GM12874 (cell line): ENCODE data around the gene LIMA1.

Experiments
- TF ChIP-seq, protein P1 (sequence below): IDR thresholded peaks from 2 replicates; pipeline ENCODE4 v1.5.1; 2011; ENCODE audit warnings: low read depth, mild to moderate bottlenecking, control low read depth, low read length, moderate library complexity; ENCODE audit not compliant: insufficient read depth

Gene LIMA1

DNA sequence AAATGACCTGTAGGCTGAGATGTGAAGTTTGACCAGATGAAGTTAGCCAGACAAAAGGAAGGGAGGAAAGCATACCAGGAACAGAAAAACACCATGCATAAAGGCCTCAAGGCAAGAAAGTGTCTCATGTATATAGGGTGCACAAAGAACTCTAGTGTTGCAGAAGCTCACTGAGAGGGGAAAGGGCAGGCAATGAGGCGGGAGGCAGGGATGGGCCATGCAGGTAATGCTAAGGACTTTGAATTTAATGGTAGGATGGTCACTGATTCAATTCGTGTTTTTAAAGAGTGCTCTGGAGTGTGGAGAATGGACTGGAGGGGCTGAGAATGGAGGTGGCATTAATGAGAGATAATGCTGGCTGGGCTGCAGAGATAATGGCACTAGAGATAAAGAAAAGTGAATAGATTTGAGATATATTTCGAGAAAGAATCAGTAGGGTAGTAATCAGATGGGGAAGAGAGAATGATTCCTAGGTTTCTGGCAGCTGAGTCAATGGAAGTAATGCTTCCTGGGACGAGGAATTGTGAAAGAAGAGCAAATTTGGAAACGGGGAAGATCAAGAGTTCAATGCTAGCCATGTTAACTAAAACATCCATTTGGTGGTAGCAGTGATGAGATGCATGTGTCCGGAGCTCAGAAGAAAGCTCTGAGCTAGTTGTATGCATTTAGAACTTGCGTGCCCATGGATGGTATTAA is 43.1 kb downstream of the LIMA1 start:
- TF ChIP-seq, protein P1, sequence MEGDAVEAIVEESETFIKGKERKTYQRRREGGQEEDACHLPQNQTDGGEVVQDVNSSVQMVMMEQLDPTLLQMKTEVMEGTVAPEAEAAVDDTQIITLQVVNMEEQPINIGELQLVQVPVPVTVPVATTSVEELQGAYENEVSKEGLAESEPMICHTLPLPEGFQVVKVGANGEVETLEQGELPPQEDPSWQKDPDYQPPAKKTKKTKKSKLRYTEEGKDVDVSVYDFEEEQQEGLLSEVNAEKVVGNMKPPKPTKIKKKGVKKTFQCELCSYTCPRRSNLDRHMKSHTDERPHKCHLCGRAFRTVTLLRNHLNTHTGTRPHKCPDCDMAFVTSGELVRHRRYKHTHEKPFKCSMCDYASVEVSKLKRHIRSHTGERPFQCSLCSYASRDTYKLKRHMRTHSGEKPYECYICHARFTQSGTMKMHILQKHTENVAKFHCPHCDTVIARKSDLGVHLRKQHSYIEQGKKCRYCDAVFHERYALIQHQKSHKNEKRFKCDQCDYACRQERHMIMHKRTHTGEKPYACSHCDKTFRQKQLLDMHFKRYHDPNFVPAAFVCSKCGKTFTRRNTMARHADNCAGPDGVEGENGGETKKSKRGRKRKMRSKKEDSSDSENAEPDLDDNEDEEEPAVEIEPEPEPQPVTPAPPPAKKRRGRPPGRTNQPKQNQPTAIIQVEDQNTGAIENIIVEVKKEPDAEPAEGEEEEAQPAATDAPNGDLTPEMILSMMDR, result no peak

DNA sequence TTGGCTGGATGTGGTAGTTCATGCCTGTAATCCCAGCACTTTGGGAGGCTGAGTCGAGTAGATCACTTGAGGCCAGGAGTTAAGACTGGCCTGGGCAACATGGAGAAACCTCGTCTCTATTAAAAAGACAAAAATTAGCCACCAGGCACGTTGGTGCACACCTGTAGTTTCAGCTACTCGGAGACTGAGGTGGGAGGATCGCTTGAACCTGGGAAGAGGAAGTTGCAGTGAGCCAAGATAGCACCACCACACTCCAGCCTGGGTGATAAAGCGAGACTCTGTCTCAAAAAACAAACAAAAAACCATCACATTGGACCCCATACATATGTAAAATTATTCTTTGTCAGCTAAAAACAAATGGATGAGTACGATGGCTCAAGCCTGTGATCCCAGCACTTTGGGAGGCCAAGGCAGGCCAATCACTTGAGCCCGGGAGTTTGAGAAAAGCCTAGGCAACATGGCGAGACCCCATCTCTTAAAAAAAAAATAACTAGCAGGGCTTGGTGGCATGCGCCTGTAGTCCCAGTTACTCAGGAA is 43.9 kb downstream of the LIMA1 start:
- TF ChIP-seq, protein P1, result no peak

DNA sequence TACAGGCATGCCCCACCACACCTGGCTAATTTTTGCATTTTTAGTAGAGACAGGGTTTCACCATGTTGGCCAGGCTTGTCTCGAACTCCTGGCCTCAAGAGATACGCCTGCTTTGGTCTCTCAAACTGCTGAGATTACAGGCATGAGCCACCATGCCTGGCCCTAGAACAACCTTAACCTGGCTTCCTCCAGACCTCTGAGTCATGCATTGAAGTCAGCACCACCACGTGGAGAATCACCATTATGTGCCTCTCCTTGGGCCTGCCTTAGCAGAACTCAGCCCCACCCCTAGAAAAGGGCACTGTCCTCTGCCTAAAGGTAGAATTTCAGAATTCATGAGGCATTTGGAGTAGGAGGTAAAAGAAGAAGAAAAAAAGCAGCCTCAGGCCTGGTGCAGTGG is 49.0 kb downstream of the LIMA1 start:
- TF ChIP-seq, protein P1, result no peak

DNA sequence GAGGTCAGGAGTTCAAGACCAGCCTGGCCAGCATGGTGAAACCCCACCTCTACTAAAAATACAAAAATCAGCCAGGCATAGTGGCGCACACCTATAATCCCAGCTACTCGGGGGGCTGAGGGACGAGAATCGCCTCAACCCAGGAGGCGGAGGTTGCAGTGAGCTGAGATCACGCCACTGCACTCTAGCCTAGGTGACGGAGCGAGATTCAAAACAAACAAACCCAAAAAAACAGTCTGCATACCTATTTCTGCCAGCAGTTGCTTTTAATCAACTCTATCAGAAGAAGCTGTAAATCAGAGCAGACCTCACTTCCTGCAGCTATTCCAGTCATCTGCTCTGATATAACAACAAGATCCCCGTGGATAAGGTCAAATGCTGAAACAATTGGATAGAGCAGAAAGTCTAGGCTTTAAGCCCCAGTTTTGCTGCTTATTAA is 50.5 kb downstream of the LIMA1 start:
- TF ChIP-seq, protein P1, result no peak

DNA sequence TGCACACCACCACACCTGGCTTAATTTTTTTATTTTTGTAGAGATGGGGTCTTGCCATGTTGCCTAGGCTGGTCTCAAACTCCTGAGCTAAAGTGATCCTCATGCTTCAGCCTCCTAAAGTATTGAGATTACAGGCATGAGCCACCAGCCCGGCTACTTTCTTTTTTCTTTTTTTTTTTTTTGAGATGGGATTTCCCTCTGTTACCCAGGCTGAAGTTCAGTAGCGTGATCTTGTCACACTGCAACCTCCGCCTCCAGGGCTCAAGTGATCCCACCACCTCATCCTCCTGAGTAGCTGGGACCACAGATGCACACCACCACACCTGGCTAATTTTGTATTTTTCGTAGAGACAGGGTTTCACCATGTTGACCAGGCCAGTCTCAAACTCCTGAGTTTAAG is 51.1 kb downstream of the LIMA1 start:
- TF ChIP-seq, protein P1, result no peak

DNA sequence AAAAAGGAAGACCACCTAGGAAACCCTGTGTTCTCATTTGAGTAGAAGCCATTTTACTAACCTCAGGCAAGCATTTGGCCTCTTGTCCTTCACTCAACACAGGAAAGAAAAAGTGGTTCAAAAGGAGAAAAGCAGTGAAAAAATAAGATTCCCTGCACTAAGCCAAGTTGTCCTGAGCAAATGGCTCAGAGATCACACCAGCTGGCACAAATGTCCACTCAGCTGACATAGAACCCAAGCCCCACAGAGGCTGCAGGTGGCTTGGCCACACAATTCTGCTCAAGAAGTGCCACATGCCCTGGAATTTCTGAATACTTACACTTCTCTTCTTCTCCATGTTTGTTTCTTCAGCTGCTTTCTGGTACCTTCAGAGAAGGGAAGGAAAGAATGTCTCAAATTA is 52.0 kb downstream of the LIMA1 start:
- TF ChIP-seq, protein P1, result no peak

DNA sequence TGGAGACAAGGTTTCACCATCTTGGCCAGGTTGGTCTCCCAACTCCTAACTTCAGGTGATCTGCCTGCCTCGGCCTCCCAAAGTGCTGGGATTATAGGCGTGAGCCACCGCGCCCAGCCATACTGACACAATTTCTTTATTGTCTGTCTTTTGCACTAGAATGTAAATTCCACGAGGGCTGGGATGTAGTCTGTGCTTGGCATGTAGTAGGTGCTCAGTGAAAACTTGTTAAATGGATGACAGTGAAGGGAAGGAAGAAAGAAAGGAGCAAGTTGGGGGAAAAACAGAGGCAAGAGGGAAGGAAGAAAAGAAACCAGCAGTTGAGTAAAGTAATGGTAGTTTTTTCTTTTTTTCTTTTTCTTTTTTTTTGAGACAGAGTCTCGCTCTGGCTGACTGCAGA is 53.1 kb downstream of the LIMA1 start:
- TF ChIP-seq, protein P1, result no peak
